Activated CD8-positive, alpha-beta memory T cell treated with anti-CD3 and anti-CD28 coated beads for 24 hours (primary cell): ENCODE results near the gene TLN1.

Experiments
- DNase-seq: peaks from one replicate; pipeline ENCODE4 v3.0.0-alpha.2; 2020

The TLN1 gene

DNA sequence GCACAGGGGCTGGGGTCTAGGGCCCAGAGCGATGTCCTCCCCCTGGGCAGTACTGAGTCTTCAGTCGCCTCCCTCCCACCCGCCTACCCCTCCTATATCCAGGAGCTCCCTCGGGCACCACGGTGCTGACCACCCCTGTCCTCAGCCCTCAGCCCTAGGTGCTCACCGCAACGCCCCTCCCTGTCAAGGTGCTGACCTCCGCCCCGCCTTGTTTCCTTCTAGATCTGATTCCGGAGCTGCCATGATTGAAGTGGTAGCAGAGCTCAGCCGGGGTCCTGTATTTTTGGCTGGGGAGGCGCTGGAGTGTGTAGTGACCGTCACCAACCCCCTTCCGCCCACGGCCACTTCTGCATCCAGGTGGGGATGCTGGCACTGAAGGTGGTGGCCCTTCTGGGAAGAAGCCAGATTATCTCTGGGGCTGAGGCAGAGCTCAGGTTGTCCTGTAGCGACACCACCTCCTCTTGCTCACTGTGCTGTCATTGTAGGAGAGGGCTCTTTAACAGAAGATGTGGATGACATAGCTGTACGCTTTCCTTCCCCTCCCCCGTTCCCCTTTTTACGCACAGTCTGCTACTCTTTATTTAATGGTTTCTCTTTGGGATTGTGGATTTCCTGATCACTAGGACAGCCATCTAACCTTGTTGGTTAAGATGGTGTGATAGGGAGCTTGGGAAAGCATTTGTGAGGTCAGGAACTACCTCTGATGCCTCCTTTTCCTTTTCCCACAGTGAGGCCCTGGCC, 17.7 kb upstream of the TLN1 start:
- DNase-seq: peak; percentile 76

DNA sequence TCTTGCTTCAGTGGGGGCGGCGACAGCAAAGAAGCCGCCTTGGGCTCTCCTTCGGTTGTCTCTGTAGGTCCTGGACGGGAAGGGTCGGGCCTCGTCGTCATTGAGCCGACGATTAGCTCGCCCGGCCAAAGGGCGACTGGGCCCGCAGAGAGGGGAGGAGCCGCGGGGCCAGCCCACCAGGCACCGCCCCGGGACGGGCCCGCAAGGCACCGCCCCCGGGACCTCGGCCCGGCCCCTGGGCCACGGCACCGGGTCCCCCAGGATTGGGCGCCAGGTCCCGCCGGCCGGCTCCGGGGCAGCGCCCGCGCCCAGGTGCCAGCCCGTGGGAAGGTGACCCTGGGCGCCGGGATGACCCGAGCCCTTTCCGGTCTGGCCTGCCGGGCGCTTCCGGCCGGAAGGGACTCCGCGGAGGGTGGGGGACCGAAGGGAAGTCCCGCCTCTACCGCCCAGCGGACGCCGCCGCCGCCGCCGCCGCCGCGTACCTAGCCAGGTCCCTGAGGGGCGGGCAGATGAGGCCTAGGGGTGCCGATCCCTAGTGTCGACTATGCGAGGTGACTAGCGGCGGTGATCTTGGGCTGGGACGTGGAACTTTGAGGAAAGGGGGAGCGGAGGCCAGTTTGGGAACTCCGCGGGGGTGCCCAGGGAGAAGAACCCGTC, 17.0 kb upstream of the TLN1 start, which contains the start of the genes GBA2 and RGP1:
GBA2 (minus strand) TSS at position 371 of the 657 bp plus-strand sequence. CDS start 524 bp downstream, outside the sequence.
RGP1 (plus strand) TSS at position 430 of the 657 bp plus-strand sequence. CDS start 469 bp downstream, outside the sequence.
- DNase-seq: peak; percentile 89

DNA sequence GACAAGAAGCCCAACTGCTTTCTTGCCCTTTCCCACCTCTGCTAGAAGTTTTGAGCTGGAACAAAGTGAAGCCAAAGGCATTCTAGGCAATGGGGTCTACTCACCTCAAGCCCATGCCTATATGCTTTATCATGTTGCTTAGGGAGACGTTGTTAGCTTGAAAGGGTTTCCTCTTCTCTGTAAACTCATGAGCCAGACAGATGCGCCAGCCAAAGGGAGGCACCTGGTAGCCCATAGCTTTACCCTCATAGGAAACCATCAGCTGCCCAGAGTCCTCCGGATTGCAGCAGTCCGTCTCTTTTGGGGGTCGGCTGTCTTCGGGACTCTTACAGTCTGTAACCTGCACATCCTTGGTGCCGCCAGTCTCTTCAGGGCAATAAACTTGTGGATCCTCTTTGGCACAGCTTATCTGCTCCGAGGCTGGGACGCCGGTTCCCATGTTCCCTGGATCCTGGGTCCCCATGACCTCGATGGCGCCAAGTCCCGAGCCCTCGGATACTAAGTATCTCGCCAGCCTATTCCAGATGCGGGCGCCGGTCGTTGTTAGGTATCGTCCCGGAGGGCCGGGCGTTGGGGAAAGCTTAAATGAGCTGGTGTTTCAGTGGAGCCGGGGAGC, 16.4 kb upstream of the TLN1 start:
- DNase-seq: no peak

DNA sequence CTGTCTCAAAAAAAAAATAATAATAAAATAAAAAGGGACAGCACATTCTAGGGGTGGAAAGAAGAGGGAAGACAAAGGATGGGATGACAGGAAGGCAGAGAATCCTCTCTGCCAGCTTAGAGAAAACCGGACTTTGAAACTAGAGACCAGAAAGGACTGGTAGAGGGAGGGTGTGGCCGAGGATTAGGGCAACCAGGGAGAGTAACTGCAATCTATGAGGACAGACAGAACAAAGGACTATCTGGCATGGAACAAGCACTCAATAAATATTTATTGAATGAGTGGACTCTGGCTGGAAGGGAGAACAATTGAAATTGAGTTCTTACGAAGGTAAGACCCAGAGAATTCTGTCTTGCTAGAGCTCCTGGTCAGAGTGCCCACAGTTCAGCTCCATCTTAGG, 14.6 kb upstream of the TLN1 start:
- DNase-seq: no peak

DNA sequence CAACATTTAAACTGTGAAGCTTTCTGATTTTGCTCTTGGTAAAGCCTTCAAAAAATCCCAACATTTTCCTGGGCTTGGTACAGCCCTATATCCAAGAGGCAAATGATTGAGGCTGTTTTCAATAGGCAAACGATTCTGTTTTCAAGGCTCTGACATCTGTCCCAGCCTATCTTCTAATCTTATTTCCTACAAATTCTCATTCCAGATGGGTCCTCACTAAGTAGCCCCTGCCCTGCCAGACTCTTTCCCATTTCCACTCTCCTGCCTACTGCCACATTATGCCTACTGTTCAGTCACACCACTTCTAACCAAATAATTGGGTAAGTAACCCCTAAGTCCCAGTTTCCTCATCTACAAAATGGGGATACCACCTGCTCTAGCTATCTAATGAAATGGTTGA, 13.6 kb upstream of the TLN1 start:
- DNase-seq: no peak

DNA sequence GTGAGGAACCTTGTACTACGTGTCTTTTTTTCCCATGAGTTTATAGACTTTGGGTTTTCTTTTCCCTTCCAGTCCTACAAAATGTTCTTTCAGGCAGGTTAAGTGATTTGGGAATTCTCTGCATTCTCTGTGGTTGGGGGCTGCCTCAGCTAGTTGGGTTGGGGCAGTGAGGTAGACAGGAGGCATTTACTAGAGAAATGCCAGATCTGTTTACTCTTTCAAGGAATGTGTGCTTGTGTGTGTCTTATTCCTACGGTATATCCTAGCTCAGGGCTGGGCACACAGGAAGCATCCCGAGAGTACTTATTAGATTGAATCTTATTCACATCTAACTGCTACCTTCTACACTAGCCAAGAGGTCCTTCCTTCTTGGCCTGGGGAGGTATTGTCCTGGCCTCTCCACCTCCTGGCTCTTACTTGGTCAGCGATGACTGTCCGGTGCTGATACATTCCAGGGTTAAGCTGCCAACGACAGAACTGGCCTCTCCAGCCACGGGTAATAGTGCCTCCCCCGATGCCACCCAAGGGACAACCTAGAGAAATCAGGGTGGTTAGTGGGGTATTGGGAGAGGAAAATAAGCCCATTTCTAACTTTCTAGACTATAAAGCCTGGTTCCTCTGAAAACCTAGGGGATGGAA, 12.0 kb upstream of the TLN1 start:
- no peak for DNase-seq

DNA sequence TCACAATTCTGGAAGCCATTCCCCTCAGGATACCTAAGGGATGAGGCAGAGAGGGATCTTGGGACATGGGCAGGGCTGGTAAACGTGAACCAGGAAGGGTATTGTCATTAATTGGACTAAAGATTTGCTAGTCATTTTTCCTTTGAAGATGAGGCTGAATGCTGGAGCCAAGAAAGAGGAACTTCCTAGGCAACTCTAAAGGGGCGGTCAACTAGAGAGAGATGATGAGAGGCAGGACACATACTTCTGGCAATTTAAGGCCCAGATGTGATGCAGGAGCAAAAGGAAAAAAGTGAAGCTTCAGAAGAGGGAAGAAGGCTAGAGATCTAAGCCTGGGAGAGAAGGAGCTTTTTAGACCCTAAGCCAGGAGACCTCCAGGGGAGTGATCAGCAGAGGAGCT, 11.5 kb upstream of the TLN1 start:
- DNase-seq: no peak

DNA sequence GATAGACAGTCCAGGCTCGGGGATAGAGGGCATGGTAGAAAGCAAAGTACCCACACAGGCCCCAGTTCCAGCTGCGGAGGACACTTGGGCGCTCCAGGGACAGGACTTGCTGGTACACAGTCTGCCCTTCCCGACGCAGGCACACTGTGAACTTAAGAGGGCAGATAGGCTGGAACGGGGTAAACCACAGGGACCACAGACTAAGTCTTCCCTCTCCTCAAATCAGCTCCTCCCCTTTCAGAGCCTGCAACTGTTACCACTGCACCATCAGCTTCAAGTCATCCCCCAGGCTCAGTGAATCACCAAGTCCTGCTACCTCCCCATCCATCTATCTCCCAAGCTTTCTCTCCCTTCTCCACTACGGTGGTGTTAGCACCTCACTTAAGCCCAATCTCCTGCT, 9.7 kb upstream of the TLN1 start:
- DNase-seq: no peak

DNA sequence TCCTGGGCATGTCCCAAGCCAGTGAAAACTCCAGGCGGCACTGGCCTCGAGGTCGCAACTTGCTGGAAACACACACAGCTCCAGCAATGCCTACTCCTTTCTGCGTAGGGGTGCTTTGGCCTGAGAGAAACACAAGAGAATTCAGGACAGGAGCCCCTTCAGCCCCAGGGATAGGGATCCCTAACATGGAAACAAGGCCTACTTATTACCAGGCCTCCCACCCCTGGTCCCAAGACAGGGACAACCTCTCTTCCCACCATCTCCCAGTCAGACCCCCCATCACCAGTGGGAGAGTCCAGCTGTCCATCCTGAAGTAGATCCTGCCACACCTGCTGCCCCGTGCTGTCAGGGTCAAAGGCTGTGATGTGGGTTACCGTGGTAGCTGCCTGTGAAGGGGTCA, 8.2 kb upstream of the TLN1 start:
- no peak for DNase-seq

DNA sequence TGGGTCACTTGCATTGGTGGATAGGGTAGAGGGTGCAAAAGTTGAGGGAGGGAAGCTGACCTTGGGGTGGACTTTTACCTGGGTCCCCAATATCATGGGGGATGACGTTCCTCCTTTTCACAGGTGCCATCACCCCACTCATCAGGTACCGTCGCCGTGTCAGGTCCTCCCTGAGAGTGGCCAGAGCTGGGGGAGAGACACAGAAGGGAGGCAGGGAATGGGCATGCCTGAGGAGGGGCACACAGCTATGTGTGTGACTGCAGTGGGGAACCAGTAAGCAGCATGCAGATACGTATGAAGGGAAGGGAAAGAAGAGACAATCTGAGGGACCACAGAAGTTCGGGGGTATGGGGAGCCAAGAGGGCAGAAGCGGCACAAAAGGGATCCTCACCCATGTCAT, 6.9 kb upstream of the TLN1 start:
- no peak for DNase-seq

DNA sequence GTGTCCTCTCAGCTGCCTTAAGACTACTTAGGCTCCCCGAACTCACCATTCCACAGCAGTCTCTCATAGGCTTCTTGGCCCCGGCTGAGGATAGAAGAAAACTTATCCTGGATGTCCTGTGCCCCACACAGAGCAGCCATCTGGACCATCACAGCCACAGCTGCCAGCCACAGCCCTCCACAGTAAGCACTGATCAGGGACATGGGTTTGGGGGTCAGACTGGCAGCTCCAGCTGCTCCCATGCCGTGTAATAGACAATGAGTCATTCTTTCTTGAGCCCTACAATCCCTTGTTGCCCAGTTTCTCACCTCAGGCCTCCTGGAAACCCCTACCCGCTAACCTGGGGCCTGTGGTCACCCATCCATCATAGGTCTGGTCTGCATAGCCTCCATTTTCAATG, 6.2 kb upstream of the TLN1 start:
- no peak for DNase-seq

DNA sequence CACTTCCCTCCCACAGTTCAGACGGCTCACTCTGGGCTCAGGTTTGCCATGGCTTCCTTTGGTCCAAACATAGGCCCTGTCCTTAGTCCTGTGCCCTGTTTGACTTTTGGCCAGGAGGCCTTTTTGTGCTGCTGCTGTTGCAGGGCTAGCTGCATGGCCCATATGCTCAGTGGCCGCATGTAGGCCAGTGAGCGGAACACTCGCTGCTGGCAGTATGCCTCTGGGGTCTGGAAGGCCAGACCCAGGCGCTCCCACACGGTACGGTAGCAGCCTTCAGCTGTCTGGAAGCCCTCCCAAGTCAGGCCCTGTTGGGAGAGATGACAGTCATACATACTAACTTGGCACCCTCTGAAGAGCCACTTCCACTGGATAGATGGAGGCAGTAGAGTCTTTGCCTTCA, 5.1 kb upstream of the TLN1 start:
- DNase-seq: no peak

DNA sequence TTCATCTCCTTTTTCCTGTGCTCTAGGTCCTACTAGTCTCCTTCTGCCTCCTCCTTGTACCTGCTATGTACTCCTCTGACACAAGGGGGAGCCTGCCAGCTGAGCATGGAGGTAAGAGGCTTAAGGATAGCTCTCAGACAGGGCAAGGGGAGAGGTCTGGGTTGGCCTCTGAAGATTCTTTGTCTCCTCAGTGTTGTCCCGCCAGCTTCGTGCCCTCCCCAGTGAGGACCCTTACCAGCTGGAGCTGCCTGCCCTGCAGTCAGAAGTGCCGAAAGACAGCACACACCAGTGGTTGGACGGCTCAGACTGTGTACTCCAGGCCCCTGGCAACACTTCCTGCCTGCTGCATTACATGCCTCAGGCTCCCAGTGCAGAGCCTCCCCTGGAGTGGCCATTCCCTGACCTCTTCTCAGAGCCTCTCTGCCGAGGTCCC, 4.2 kb upstream of the TLN1 start:
- DNase-seq: peak; percentile 78

DNA sequence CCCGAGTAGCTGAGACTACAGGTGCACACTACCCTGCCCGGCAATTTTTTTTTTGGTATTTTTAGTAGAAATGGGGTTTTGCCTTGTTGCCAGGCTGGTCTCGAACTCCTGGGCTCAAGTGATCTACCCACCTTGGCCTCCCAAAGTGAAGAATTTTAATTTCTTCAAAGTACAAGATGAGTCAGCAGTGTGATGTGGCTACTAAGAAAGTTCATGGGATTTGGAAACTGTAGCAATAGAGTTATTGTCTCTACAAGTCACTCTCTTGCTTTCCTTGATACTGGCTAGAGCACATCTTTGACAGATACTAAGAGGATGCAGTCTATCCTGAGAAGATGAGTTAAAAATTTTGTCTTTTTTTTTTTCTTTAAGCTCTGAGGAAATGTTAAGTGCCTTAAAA, 2.1 kb upstream of the TLN1 start:
- no peak for DNase-seq

DNA sequence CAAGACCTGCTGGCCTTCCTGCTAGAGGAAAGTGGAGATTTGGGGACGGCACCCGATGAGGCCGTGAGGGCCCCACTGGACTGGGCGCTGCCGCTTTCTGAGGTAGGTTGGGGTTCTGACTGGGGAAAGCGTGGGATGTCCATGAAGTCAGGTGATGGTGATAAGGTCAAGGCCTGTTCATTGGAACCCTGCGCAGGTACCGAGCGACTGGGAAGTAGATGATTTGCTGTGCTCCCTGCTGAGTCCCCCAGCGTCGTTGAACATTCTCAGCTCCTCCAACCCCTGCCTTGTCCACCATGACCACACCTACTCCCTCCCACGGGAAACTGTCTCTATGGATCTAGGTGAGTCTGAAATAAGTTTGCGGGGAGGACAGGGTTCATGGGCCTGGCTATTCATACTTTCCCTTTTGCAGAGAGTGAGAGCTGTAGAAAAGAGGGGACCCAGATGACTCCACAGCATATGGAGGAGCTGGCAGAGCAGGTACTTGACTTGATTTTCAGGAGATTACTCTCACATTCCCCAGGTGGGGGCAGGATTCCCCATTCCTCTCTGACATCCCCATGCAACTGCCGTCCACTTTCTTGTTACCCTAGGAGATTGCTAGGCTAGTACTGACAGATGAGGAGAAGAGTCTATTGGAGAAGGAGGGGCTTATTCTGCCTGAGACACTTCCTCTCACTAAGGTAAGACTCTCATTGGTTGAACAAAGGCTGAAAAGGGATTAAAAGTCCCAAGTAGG, 976 bp upstream of the TLN1 start:
- DNase-seq: peak; percentile 64

DNA sequence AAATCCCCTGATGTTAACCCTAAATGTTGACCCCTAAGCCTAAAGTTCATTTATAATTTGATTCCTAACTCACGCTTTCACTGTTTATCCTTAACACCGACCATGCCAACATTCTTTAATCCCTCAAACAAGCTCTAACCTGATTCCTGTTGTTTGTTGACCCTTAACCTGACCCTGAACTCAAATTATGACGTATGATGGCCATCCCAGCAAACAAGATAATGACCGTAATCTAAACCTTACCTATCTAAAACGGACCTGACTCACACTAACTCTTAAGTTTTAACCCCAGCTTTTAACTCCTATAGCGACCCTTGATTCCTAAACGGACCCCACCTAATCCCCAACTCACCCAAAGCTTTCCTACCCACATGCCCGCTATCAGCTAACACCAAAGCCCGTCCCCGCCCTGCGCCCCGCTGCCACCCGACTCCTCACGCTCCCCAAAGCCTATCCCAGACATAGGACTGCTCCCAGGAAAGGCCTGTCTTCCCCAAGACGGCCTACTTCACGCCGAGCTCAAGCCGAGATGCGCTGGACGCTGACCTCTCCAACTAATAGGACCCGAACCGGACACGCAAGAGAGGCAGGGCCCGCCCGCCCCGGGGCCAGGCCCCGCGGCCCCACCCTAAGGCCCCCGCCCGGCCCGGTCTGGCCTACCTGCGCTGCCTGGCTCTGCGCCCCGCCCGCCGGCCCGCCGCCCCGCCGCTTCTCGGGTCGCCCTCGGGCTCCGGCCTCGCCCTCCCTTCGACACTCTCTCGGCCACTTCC, 395 bp downstream of the TLN1 start:
- DNase-seq: no peak

DNA sequence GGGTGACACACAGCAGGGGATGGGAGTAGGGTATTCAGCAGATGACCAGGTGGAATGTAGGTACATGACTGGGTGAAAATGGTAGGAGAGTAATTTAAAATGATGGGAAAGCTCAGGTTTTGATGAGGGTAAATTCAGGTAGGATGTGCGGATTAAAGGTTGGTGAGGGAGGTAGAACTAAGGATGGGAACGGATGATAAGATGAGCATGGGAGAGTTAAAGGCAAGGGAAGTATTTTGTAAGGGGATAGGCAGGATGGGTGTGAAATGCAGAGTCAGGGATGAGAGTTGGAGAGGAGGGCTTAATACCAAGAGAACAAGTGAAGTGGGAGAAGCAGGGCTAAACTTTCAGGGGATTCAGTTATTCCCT, 1.5 kb downstream of the TLN1 start:
- no peak for DNase-seq

DNA sequence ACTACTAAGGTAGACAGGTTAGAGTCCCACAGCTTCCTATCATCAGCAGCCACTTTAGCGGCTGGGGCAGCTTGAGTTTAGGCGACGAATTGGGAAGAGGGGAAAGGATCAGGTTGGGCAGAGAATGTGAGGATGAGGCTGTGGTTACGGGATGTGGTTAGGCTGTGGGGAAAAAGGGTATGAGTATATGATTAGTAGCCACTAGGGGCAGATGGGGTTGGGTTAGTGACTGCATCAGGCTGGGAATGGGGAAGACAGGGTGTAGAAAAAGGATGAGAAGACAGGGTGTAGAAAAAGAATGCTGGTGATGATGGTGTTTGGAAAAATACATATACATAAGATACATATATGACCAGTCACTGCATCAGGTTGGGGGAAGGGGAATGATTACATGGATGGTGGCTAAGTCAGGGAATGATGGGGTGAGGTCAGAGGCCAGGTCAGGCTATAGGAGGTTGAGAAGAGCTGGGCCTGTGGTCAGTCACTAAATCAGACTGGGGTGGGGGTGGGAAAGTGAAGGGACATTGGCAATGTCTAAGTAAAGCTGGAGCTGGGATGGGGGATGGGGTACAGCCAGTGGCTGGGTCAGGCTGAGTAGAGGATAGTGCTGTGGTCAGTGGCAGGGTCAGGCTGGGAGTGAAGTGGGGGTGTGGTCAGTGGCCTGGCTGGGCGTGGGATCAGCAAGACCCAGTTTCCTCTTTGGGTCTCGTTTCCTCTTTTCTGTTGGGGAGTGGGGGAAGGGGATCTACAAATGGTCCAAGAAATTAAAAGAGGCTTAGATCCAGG, 2.1 kb downstream of the TLN1 start:
- no peak for DNase-seq

DNA sequence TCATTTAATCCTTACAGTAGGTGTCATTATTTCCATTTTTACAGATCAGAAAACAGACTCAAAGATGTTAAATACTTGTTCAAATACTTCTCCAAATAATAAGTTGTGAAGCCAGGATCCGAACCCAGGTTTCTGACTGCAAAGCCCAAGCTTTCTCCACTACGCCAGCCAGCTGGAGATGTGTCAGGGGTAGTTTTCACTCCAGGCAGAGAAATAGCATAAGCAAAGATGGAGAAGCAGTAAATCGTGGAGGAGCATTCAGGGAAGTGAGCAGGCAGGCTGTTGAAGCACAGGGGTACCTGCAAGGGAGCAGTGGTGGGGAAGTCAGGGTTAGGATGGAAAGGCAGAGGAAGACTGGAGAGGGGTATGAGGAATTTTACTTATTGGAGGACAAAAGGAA, 2.9 kb downstream of the TLN1 start:
- no peak for DNase-seq

DNA sequence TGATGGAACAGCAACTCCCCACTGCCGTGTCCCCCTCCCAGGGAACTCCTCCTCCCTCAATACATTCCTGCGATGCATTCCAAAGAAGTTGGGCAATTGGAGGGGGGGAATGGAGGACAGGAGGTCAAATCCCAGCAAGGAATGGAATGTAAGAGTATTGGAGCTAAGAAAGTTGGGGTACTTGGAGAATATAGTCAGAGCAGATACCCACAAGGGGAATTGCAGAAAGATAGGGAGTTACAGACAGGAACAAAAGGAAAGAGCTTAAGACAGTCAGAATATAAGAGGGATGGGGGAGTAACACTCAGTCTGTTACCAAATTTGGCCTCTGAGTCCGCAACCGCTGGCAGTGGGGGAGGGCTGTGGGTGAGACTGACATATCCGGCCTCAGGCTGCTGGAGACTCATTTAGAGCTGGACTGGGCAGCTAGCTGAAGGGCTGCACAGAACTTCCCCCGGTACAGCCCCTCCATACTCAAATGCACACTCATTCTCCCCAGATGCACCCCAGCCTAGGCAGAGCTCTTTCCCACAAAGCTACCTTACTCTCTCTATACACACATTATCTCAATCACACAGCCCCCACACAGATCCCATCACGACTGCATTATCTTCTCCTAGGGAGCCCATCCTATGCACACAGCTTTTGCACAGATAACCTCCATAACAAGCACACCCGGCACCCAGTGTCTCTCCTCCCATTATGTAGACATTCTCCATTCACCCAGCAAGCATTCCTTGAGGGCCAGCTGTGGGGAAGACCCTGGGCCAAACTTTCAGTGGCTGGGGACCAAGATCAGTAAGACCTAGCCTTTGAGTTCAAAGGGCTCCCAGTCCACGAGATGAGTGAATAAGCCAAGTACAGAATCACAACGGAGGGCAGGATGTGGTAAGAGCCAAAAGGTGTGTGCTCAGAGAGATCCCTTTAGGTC, 3.7 kb downstream of the TLN1 start:
- no peak for DNase-seq
